ENCODE measurements around the gene PHETA1.

DNA sequence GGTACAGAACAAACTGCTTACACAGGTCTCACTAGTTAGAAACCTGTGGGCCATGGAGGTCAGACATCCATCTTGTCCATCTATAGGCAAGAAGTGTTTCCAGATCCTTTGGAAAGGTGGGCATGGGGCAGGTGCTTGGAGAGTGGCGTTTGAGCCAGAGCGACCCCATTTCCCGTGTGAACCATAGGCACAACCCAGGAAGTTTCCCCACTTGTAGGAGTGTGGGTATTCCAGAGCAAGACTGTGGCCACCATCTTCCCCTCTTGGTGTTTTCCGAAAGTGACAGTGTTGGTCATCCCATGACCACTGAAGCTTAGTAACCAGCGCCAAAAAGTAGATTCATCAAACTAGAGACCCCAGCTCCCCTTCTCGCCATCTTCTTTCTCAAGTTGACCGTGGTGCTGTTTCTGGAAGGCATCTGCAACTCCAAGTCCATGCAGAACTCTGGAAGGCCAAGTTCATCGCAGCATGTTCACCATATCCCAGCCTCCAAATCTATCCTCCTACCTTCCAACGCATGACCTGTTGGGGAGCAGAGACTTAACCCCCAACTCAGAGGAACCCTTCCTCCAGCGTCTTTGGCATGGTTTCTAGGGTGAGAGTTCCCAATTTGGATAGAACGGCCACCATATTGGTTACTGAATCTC lies 19.7 kb downstream of the PHETA1 start:
- TF ChIP-seq, protein P1, sequence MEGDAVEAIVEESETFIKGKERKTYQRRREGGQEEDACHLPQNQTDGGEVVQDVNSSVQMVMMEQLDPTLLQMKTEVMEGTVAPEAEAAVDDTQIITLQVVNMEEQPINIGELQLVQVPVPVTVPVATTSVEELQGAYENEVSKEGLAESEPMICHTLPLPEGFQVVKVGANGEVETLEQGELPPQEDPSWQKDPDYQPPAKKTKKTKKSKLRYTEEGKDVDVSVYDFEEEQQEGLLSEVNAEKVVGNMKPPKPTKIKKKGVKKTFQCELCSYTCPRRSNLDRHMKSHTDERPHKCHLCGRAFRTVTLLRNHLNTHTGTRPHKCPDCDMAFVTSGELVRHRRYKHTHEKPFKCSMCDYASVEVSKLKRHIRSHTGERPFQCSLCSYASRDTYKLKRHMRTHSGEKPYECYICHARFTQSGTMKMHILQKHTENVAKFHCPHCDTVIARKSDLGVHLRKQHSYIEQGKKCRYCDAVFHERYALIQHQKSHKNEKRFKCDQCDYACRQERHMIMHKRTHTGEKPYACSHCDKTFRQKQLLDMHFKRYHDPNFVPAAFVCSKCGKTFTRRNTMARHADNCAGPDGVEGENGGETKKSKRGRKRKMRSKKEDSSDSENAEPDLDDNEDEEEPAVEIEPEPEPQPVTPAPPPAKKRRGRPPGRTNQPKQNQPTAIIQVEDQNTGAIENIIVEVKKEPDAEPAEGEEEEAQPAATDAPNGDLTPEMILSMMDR (IDR thresholded peaks at IDR 0.05; ENCODE audit: poor library complexity, severe bottlenecking) = no peak
- TF ChIP-seq POLR2AphosphoS5 (IDR thresholded peaks at IDR 0.05) (no peak), TAF1 (IDR thresholded peaks at IDR 0.05; ENCODE audit: low read depth) (no peak), RAD21 (conservative IDR thresholded peaks at IDR 0.05) (no peak), EZH2 (IDR thresholded peaks at IDR 0.05; ENCODE audit: borderline replicate concordance, insufficient read depth, low read length, poor library complexity, severe bottlenecking) (no peak), MXI1 (conservative IDR thresholded peaks at IDR 0.05; ENCODE audit: poor library complexity, severe bottlenecking) (no peak), EP300 (conservative IDR thresholded peaks at IDR 0.05; ENCODE audit: poor library complexity, severe bottlenecking) (no peak)
- TF ChIP-seq, protein P2, sequence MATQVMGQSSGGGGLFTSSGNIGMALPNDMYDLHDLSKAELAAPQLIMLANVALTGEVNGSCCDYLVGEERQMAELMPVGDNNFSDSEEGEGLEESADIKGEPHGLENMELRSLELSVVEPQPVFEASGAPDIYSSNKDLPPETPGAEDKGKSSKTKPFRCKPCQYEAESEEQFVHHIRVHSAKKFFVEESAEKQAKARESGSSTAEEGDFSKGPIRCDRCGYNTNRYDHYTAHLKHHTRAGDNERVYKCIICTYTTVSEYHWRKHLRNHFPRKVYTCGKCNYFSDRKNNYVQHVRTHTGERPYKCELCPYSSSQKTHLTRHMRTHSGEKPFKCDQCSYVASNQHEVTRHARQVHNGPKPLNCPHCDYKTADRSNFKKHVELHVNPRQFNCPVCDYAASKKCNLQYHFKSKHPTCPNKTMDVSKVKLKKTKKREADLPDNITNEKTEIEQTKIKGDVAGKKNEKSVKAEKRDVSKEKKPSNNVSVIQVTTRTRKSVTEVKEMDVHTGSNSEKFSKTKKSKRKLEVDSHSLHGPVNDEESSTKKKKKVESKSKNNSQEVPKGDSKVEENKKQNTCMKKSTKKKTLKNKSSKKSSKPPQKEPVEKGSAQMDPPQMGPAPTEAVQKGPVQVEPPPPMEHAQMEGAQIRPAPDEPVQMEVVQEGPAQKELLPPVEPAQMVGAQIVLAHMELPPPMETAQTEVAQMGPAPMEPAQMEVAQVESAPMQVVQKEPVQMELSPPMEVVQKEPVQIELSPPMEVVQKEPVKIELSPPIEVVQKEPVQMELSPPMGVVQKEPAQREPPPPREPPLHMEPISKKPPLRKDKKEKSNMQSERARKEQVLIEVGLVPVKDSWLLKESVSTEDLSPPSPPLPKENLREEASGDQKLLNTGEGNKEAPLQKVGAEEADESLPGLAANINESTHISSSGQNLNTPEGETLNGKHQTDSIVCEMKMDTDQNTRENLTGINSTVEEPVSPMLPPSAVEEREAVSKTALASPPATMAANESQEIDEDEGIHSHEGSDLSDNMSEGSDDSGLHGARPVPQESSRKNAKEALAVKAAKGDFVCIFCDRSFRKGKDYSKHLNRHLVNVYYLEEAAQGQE (IDR thresholded peaks at IDR 0.05; ENCODE audit: borderline replicate concordance) = no peak
